Activated naive CD4-positive, alpha-beta T cell treated with anti-CD3 and anti-CD28 coated beads for 36 hours (primary cell): ENCODE results near the gene CYP19A1. TPM values are rescaled to one million over a fixed set of nuclear protein-coding genes. Genes with fewer than 3 reads are reported as not detected.

Source experiments
- CTCF ChIA-PET: fragments of 350-600 bp; sonication (Branson Sonifier 250); formaldehyde crosslinking; loops from one replicate; lab custom pipeline; 2021; ENCODE audit warnings: antibody characterized with exemption; lab: Charles Lee
- DNase-seq: peaks from one replicate; pipeline ENCODE4 v3.0.0-alpha.2; 2020
- H3K27ac Mint-ChIP-seq: one replicate; pipeline ENCODE4 v1.8.0; 2021; ENCODE audit warnings: mild to moderate bottlenecking, mixed read lengths
- H3K27me3 Mint-ChIP-seq: one replicate; pipeline ENCODE4 v1.8.0; 2021; ENCODE audit warnings: low read depth, mixed read lengths
- H3K36me3 Mint-ChIP-seq: one replicate; pipeline ENCODE4 v1.8.0; 2021; ENCODE audit warnings: low read depth, mixed read lengths
- H3K4me1 Mint-ChIP-seq: one replicate; pipeline ENCODE4 v1.8.0; 2021; ENCODE audit warnings: low read depth, mixed read lengths
- H3K4me3 Mint-ChIP-seq: one replicate; pipeline ENCODE4 v1.8.0; 2021; ENCODE audit warnings: mild to moderate bottlenecking, moderate library complexity, mixed read lengths
- H3K9me3 Mint-ChIP-seq: one replicate; pipeline ENCODE4 v1.8.0; 2021; ENCODE audit warnings: mixed read lengths
- intact Hi-C: fragments of 100-400 bp; cut with micrococcal nuclease; formaldehyde crosslinking; loops from one replicate; pipeline ENCODE4 v1.15.1; 2023
- total RNA-seq, 2 experiments: library from RNA; stranded (reverse); gene quantifications; one replicate each; pipeline ENCODE4 v1.2.3, GENCODE V29; 2021

Gene CYP19A1
- total RNA-seq, 2 experiments from 2014 or later, result not detected

GRCh38 chr15:51374131-51374530 lies 35.7 kb upstream of the CYP19A1 start:
- H3K4me1 Mint-ChIP-seq, result no peaks in the 10 kb centered on the region
- CTCF ChIA-PET, result no interaction called here
- H3K4me3 Mint-ChIP-seq, result no peak overlapping the region
- no peak overlapping the region for H3K27ac Mint-ChIP-seq
- H3K9me3 Mint-ChIP-seq, result no peaks in the 10 kb centered on the region
- H3K27me3 Mint-ChIP-seq, result no peaks in the 10 kb centered on the region
- DNase-seq, result no peak
- H3K36me3 Mint-ChIP-seq, result no peaks in the 10 kb centered on the region
- intact Hi-C loops, result no loop called here

- H3K4me3 Mint-ChIP-seq, result no peak overlapping the region
- no peak overlapping the region for H3K27ac Mint-ChIP-seq
- no peaks in the 10 kb centered on the region for H3K9me3 Mint-ChIP-seq
- DNase-seq, result no peak
- no peaks in the 10 kb centered on the region for H3K36me3 Mint-ChIP-seq
- intact Hi-C loops, result no loop called here
- H3K4me1 Mint-ChIP-seq, result no peaks in the 10 kb centered on the region
- H3K27me3 Mint-ChIP-seq, result peaks cover under 1% of the 10 kb centered on the region
- CTCF ChIA-PET, result interaction anchor here (1.4 kb wide), 1 partner anchor 11 kb away, joined by 3 read pairs; no protein-coding TSS in a partner anchor
Observed at GRCh38 chr15:51371266-51371665, 32.9 kb upstream of the CYP19A1 start.

GRCh38 chr15:51369451-51369761 lies 31.0 kb upstream of the CYP19A1 start:
- H3K9me3 Mint-ChIP-seq, result no peaks in the 10 kb centered on the region
- CTCF ChIA-PET, result interaction anchor here (0.7 to 1.7 kb wide), 2 partner anchors 206 to 407 kb away, joined by 3 to 7 read pairs; no protein-coding TSS in a partner anchor
- intact Hi-C loops, result no loop called here
- no peak for DNase-seq
- H3K27ac Mint-ChIP-seq, result no peak overlapping the region
- H3K4me3 Mint-ChIP-seq, result no peak overlapping the region
- no peaks in the 10 kb centered on the region for H3K4me1 Mint-ChIP-seq
- no peaks in the 10 kb centered on the region for H3K36me3 Mint-ChIP-seq
- peaks cover 3% of the 10 kb centered on the region for H3K27me3 Mint-ChIP-seq

GRCh38 chr15:51368751-51369450 lies 30.5 kb upstream of the CYP19A1 start:
- no peaks in the 10 kb centered on the region for H3K36me3 Mint-ChIP-seq
- intact Hi-C loops, result no loop called here
- CTCF ChIA-PET, result interaction anchor here (0.6 to 1.7 kb wide), 3 partner anchors 46 to 407 kb away, joined by 3 to 7 read pairs (median 4); no protein-coding TSS in a partner anchor

GRCh38 chr15:51368307-51368706 lies 29.9 kb upstream of the CYP19A1 start:
- CTCF ChIA-PET, result no interaction called here

More at GRCh38 chr15:51368751-51369450, 30.5 kb upstream of the CYP19A1 start:
- Mint-ChIP-seq H3K27me3 (peaks cover 3% of the 10 kb centered on the region), H3K27ac (no peak overlapping the region), H3K4me1 (no peaks in the 10 kb centered on the region), H3K9me3 (no peaks in the 10 kb centered on the region), H3K4me3 (no peak overlapping the region)
- no peak for DNase-seq

GRCh38 chr15:51367322-51367976 lies 29.1 kb upstream of the CYP19A1 start:
- Mint-ChIP-seq H3K27me3 (peaks cover 3% of the 10 kb centered on the region), H3K4me1 (no peaks in the 10 kb centered on the region), H3K9me3 (no peaks in the 10 kb centered on the region), H3K4me3 (no peak overlapping the region), H3K27ac (no peak overlapping the region), H3K36me3 (no peaks in the 10 kb centered on the region)
- no peak for DNase-seq
- intact Hi-C loops, result no loop called here
- CTCF ChIA-PET, result no interaction called here

More at GRCh38 chr15:51368307-51368706, 29.9 kb upstream of the CYP19A1 start:
- Mint-ChIP-seq H3K4me3 (no peak overlapping the region), H3K36me3 (no peaks in the 10 kb centered on the region), H3K4me1 (no peaks in the 10 kb centered on the region), H3K9me3 (no peaks in the 10 kb centered on the region), H3K27ac (no peak overlapping the region), H3K27me3 (peaks cover 3% of the 10 kb centered on the region)
- DNase-seq, result no peak
- intact Hi-C loops, result no loop called here

- Mint-ChIP-seq H3K4me3 (no peak overlapping the region), H3K27ac (no peak overlapping the region), H3K9me3 (no peaks in the 10 kb centered on the region), H3K36me3 (no peaks in the 10 kb centered on the region), H3K4me1 (no peaks in the 10 kb centered on the region), H3K27me3 (peaks cover 3% of the 10 kb centered on the region)
- CTCF ChIA-PET, result no interaction called here
- intact Hi-C loops, result no loop called here
- DNase-seq, result no peak
Observed at GRCh38 chr15:51366920-51367319, 28.5 kb upstream of the CYP19A1 start.

- no peak overlapping the region for H3K4me3 Mint-ChIP-seq
- CTCF ChIA-PET, result no interaction called here
- intact Hi-C loops, result no loop called here
- H3K27me3 Mint-ChIP-seq, result peaks cover 3% of the 10 kb centered on the region
- DNase-seq, result no peak
- no peaks in the 10 kb centered on the region for H3K4me1 Mint-ChIP-seq
- no peak overlapping the region for H3K27ac Mint-ChIP-seq
- H3K9me3 Mint-ChIP-seq, result no peaks in the 10 kb centered on the region
- no peaks in the 10 kb centered on the region for H3K36me3 Mint-ChIP-seq
Observed at GRCh38 chr15:51366071-51366470, 27.7 kb upstream of the CYP19A1 start.

- Mint-ChIP-seq H3K27ac (no peak overlapping the region), H3K4me1 (no peaks in the 10 kb centered on the region), H3K27me3 (peaks cover 3% of the 10 kb centered on the region), H3K9me3 (no peaks in the 10 kb centered on the region), H3K4me3 (no peak overlapping the region), H3K36me3 (no peaks in the 10 kb centered on the region)
- CTCF ChIA-PET, result no interaction called here
- intact Hi-C loops, result no loop called here
- no peak for DNase-seq
Observed at GRCh38 chr15:51365417-51365816, 27.0 kb upstream of the CYP19A1 start.

GRCh38 chr15:51363383-51363782 lies 25.0 kb upstream of the CYP19A1 start:
- no peak overlapping the region for H3K27ac Mint-ChIP-seq
- intact Hi-C loops, result no loop called here
- H3K36me3 Mint-ChIP-seq, result no peaks in the 10 kb centered on the region
- H3K4me1 Mint-ChIP-seq, result no peaks in the 10 kb centered on the region
- CTCF ChIA-PET, result no interaction called here
- no peak for DNase-seq
- peaks cover 3% of the 10 kb centered on the region for H3K27me3 Mint-ChIP-seq
- no peaks in the 10 kb centered on the region for H3K9me3 Mint-ChIP-seq
- H3K4me3 Mint-ChIP-seq, result no peak overlapping the region

GRCh38 chr15:51359981-51360380 lies 21.6 kb upstream of the CYP19A1 start:
- H3K4me3 Mint-ChIP-seq, result no peak overlapping the region
- CTCF ChIA-PET, result no interaction called here
- no peak overlapping the region for H3K27ac Mint-ChIP-seq
- H3K9me3 Mint-ChIP-seq, result no peaks in the 10 kb centered on the region
- H3K4me1 Mint-ChIP-seq, result peaks cover 2% of the 10 kb centered on the region
- DNase-seq, result no peak
- H3K27me3 Mint-ChIP-seq, result no peaks in the 10 kb centered on the region
- no peaks in the 10 kb centered on the region for H3K36me3 Mint-ChIP-seq
- intact Hi-C loops, result no loop called here

- intact Hi-C loops, result no loop called here
- peaks cover 2% of the 10 kb centered on the region for H3K4me1 Mint-ChIP-seq
Observed at GRCh38 chr15:51356983-51357382, 18.6 kb upstream of the CYP19A1 start.

GRCh38 chr15:51356147-51356546 lies 17.8 kb upstream of the CYP19A1 start:
- Mint-ChIP-seq H3K27me3 (peaks cover 11% of the 10 kb centered on the region), H3K36me3 (no peaks in the 10 kb centered on the region), H3K4me1 (peaks cover 2% of the 10 kb centered on the region), H3K4me3 (no peak overlapping the region), H3K27ac (no peak overlapping the region), H3K9me3 (no peaks in the 10 kb centered on the region)
- no peak for DNase-seq
- intact Hi-C loops, result no loop called here
- CTCF ChIA-PET, result no interaction called here

More at GRCh38 chr15:51356983-51357382, 18.6 kb upstream of the CYP19A1 start:
- no peak overlapping the region for H3K27ac Mint-ChIP-seq
- H3K9me3 Mint-ChIP-seq, result no peaks in the 10 kb centered on the region
- CTCF ChIA-PET, result no interaction called here
- H3K36me3 Mint-ChIP-seq, result no peaks in the 10 kb centered on the region
- no peak overlapping the region for H3K4me3 Mint-ChIP-seq
- peaks cover 5% of the 10 kb centered on the region for H3K27me3 Mint-ChIP-seq
- no peak for DNase-seq
